Smooth muscle cell (in vitro differentiated cells): ENCODE data around the gene MTRF1L. TPM values are rescaled to one million over a fixed set of nuclear protein-coding genes. Genes with fewer than 3 reads are reported as not detected.

Experiments
- DNase-seq: peaks from one replicate; lab custom pipeline; 2025; ENCODE audit not compliant: unreplicated experiment; lab: John Stamatoyannopoulos, UW
- H2AFZ ChIP-seq: fragments of 200-600 bp; sonication (generic); 2 replicates; pipeline ENCODE4 v1.6.0; 2016; ENCODE audit warnings: antibody characterized with exemption, low read depth, mild to moderate bottlenecking
- H3F3A ChIP-seq: fragments of 200-600 bp; sonication (generic); 2 replicates; pipeline ENCODE4 v1.6.0; 2017; ENCODE audit warnings: antibody characterized with exemption, low read depth
- H3K27ac ChIP-seq: fragments of 200-600 bp; sonication (generic); 2 replicates; pipeline ENCODE4 v1.5.1; 2016; ENCODE audit warnings: low read depth, mild to moderate bottlenecking
- H3K27me3 ChIP-seq: fragments of 200-600 bp; sonication (generic); 2 replicates; pipeline ENCODE4 v1.6.1; 2016; ENCODE audit warnings: low read depth, mild to moderate bottlenecking
- H3K36me3 ChIP-seq: fragments of 200-600 bp; sonication (generic); 2 replicates; pipeline ENCODE4 v1.5.1; 2016; ENCODE audit warnings: low read depth
- H3K4me1 ChIP-seq: fragments of 200-600 bp; sonication (generic); 2 replicates; pipeline ENCODE4 v1.5.1; 2016; ENCODE audit warnings: low read depth
- H3K4me2 ChIP-seq: fragments of 200-600 bp; sonication (generic); 2 replicates; pipeline ENCODE4 v1.6.0; 2016; ENCODE audit warnings: mild to moderate bottlenecking
- H3K4me3 ChIP-seq: fragments of 200-600 bp; sonication (generic); 2 replicates; pipeline ENCODE4 v1.5.1; 2016; ENCODE audit warnings: mild to moderate bottlenecking
- H3K79me2 ChIP-seq: fragments of 200-600 bp; sonication (generic); 2 replicates; pipeline ENCODE4 v1.6.0; 2016; ENCODE audit warnings: low read depth, mild to moderate bottlenecking
- H3K9ac ChIP-seq: fragments of 200-600 bp; sonication (generic); 2 replicates; pipeline ENCODE4 v1.6.0; 2016; ENCODE audit warnings: low read depth
- H3K9me3 ChIP-seq: fragments of 200-600 bp; sonication (generic); replicated peaks from 2 replicates; pipeline ENCODE4 v1.5.1; 2016; ENCODE audit warnings: low read depth
- H4K20me1 ChIP-seq: fragments of 200-600 bp; sonication (generic); 2 replicates; pipeline ENCODE4 v1.6.0; 2016; ENCODE audit warnings: low read depth
- WGBS: methylation state at CpG from one replicate; pipeline ENCODE4 v1.1.7; 2016; ENCODE audit warnings: low lambda C conversion rate; 5-methylcytosine and 5-hydroxymethylcytosine counted together
- polyA plus RNA-seq: library from polyadenylated mRNA; unstranded; fragments of >200 nt; fragmentation: Nextera tagmentation; extraction: Ambion mirVana; gene quantifications from 2 replicates; pipeline ENCODE4 v1.2.1, GENCODE V29; 2016
- total RNA-seq: library from RNA; depleted of rRNA; stranded (reverse); fragments of >200 nt; gene quantifications from 2 replicates; pipeline ENCODE4 v1.2.3, GENCODE V29; 2014
- TF ChIP-seq, protein P1 (sequence below): fragments of 200-600 bp; sonication (generic); IDR thresholded peaks from 2 replicates; pipeline ENCODE4 v1.5.1; 2017; ENCODE audit warnings: borderline replicate concordance, mild to moderate bottlenecking, antibody characterized with exemption; ENCODE audit not compliant: insufficient read depth, poor library complexity, severe bottlenecking

MTRF1L gene
- total and polyA plus RNA-seq, 2 experiments from 2014 or later: 14.1 to 21.1 TPM

DNA sequence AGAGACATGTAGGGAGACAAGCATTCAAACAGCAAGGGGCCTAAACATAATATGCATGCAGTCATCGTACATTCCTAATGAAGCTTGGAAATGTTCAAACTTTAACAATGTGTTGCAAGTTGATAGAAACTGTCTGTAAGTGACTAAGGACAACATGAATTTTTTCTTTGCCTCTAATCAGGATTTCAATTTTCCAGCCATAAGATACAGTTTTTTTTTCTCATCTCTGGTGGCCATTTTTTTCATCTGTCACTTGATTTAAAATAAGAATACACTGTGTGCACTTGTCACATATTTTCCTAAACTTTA is 22.2 kb upstream of the MTRF1L start:
- Histone ChIP-seq H3K27ac (no peak overlapping the region), H4K20me1 (no peaks in the 10 kb centered on the region), H3K4me2 (no peak overlapping the region), H2AFZ (no peak overlapping the region), H3F3A (no peaks in the 10 kb centered on the region), H3K27me3 (no peaks in the 10 kb centered on the region), H3K9me3 (no peaks in the 10 kb centered on the region), H3K4me1 (no peaks in the 10 kb centered on the region), H3K79me2 (no peaks in the 10 kb centered on the region), H3K4me3 (no peak overlapping the region), H3K9ac (no peak overlapping the region), H3K36me3 (no peaks in the 10 kb centered on the region)
- no peak for DNase-seq
- TF ChIP-seq, protein P1, sequence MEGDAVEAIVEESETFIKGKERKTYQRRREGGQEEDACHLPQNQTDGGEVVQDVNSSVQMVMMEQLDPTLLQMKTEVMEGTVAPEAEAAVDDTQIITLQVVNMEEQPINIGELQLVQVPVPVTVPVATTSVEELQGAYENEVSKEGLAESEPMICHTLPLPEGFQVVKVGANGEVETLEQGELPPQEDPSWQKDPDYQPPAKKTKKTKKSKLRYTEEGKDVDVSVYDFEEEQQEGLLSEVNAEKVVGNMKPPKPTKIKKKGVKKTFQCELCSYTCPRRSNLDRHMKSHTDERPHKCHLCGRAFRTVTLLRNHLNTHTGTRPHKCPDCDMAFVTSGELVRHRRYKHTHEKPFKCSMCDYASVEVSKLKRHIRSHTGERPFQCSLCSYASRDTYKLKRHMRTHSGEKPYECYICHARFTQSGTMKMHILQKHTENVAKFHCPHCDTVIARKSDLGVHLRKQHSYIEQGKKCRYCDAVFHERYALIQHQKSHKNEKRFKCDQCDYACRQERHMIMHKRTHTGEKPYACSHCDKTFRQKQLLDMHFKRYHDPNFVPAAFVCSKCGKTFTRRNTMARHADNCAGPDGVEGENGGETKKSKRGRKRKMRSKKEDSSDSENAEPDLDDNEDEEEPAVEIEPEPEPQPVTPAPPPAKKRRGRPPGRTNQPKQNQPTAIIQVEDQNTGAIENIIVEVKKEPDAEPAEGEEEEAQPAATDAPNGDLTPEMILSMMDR: no peak
- WGBS: 24% methylated on average over 1 of the region's 1 CpG

DNA sequence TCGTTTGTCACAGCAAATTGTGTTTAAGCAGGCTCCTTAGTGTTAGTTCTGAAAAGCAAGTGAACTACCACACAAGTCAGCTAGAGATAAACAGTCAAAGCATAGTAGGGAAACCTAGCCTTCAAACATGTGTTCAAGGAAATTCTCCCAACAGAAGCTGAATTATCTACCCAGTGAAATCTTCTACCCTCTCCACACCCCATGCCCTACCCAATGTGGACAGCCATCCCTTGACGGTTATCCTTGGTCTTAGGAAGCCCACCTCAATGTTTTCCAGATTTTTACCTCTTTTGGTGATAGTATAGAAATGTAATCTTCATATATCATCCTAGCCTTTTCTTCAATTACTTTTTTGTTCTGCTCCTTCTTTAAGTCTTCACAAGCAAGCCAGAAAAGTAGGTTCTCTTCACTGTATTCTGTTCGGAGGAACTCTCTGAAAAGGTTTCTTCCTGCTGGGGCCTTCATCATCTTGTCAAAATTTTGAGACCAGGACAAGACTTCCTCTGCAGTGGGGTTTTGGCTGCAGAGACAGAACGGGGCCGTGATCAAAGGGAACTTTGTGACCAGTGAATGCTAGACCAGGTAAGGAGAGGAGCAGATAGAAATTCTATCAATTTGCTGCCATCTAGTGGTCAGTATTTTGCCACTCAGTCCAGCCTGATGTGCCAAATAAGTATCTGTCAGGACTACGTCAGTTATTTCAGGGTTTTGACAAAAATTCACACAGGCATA is 21.6 kb upstream of the MTRF1L start:
- TF ChIP-seq, protein P1: peak; percentile 77
- H3K27ac ChIP-seq: no peak overlapping the region
- H3K4me1 ChIP-seq: no peaks in the 10 kb centered on the region
- H4K20me1 ChIP-seq: no peaks in the 10 kb centered on the region
- no peak for DNase-seq
- no peak overlapping the region for H3K4me2 ChIP-seq
- H3K27me3 ChIP-seq: no peaks in the 10 kb centered on the region
- H3K79me2 ChIP-seq: no peaks in the 10 kb centered on the region
- H3K36me3 ChIP-seq: no peaks in the 10 kb centered on the region
- H3F3A ChIP-seq: no peaks in the 10 kb centered on the region
- H3K9me3 ChIP-seq: no peaks in the 10 kb centered on the region
- 46% methylated on average over 6 of the region's 6 CpGs for WGBS
- no peak overlapping the region for H3K9ac ChIP-seq
- no peak overlapping the region for H3K4me3 ChIP-seq
- no peak overlapping the region for H2AFZ ChIP-seq

DNA sequence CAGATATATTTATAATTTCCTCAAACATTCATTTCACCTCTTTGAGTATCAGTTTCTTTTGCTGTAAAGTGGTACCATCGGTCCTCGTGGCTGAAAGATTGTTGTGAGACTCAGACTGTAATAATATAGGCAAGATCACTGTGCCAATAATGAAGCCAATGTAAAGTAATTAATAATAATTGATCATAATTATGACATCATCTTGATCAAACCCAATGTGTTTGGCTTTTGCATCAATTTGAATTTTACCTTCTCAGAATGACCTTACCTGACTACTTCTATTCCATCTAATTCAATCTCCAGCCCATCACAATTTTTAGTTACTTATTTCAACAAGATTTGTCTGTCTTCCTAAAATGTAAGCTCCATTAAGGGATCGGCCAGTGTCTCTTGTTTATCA is 15.8 kb upstream of the MTRF1L start:
- TF ChIP-seq, protein P1: no peak
- no peaks in the 10 kb centered on the region for H3K79me2 ChIP-seq
- H3K9ac ChIP-seq: no peak overlapping the region
- no peaks in the 10 kb centered on the region for H3K9me3 ChIP-seq
- no peak overlapping the region for H2AFZ ChIP-seq
- H3F3A ChIP-seq: peaks cover 5% of the 10 kb centered on the region
- H3K27me3 ChIP-seq: no peaks in the 10 kb centered on the region
- DNase-seq: no peak
- H3K4me3 ChIP-seq: no peak overlapping the region
- H3K27ac ChIP-seq: no peak overlapping the region
- H3K4me2 ChIP-seq: no peak overlapping the region
- no peaks in the 10 kb centered on the region for H3K4me1 ChIP-seq
- 91% methylated on average over 3 of the region's 3 CpGs for WGBS
- H3K36me3 ChIP-seq: no peaks in the 10 kb centered on the region
- H4K20me1 ChIP-seq: no peaks in the 10 kb centered on the region

DNA sequence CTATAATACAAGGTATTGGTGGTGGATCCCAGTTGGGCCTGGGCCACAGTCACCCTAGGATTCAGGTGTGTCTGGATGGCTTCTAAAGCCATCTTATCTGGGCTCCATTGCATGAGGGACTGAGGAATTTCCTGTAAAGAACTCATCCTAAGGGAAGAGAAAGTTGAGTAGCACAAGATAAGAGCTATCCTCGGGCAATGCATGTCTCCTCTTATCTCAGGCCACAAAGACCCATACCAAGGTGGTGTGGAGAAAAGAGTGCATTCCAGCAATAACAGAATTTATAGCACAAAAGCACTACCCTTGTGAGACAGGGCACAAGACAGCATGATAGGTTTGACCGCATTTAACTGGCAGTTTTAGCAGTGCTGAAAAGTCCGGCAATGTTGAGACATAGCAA is 14.3 kb upstream of the MTRF1L start:
- TF ChIP-seq, protein P1: no peak
- no peak overlapping the region for H3K9ac ChIP-seq
- no peaks in the 10 kb centered on the region for H3K27me3 ChIP-seq
- no peak overlapping the region for H2AFZ ChIP-seq
- no peaks in the 10 kb centered on the region for H3K36me3 ChIP-seq
- no peaks in the 10 kb centered on the region for H3K9me3 ChIP-seq
- no peaks in the 10 kb centered on the region for H3K79me2 ChIP-seq
- WGBS: 45% methylated on average over 3 of the region's 3 CpGs
- H3F3A ChIP-seq: peaks cover 6% of the 10 kb centered on the region
- no peak overlapping the region for H3K4me2 ChIP-seq
- no peak overlapping the region for H3K27ac ChIP-seq
- no peaks in the 10 kb centered on the region for H4K20me1 ChIP-seq
- H3K4me1 ChIP-seq: no peaks in the 10 kb centered on the region
- no peak for DNase-seq
- H3K4me3 ChIP-seq: no peak overlapping the region
